HG03469 (cell line): Measurements from ENCODE around the gene FLG.
"Not testable (repeated sequence)": the region's sequence is repeated elsewhere in the genome, so short reads cannot be mapped to it uniquely, and the experiment has no call there.

Experiments used
- ATAC-seq: cut with Tn5 transposase; IDR thresholded peaks from one replicate; pipeline ENCODE4 v1.9.1; 2021; ENCODE audit warnings: mild to moderate bottlenecking, moderate library complexity, moderate number of reproducible peaks; ENCODE audit not compliant: unreplicated experiment

FLG gene

GRCh38 chr1:152325111-152325510 is at the start of gene FLG:
Gene FLG (minus strand): TSS chr1:152325239. CDS start chr1:152315456, 9,783 bp downstream.
- no peak for ATAC-seq

DNA sequence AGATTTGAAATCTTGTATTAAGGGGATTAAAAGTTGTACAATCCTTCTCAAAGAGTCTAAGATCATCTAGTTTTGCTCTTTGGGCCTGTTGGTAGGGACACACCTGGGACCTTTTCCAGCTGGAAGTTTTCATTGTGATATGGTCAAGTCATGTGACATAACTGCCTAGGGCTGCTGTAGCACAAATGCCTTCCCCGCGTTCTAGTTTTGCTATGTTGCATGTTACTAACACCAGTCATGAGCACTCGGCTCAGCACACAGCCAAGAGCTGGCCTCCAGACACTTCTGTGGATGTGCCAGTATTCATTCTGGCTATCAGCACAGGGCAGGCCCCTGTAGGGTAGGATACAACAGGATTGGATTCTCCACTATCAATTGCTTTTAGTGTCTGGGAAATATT is 49.4 kb upstream of the FLG start:
- ATAC-seq = no peak

GRCh38 chr1:152372672-152373071 is 47.6 kb upstream of the FLG start:
- ATAC-seq = no peak

DNA sequence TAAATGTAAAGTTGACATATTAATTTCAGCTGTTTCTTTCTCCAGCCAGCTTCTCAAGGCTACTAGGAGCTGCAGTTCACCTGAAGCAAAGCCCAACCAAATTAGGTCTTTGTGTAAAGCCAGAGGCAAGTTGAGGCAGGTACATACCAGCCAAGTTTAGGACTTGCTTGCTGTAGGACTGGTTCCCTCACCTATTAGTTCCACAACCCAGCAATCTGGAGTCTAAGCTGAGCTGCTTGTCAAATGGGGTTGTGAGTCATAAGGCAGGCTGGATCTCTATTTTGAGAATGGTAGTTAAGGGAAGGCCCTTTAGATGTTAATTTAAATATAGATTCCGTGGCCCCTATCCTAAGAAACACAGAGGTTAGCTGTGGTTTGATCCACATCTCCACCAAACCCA is 42.4 kb upstream of the FLG start:
- no peak for ATAC-seq

DNA sequence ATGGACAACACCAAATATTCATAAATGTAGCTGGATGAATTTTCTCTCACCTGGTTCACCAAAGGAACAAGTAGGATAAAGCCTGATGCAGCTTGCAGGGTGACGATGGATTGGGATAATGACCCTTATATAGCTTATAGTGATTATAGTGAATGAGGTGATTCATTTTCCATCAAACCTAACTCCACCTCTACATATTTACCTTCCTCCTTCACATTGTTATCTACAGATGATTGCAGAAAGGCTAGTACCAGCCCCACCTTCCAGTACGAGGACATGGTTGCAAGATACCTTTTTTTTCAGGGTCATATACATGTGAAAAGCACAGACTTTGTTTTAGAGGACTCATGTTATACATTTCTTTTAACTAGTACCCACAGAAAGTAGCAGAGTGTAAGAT is 34.9 kb upstream of the FLG start, which contains the start of gene FLG2:
FLG2 (minus strand) TSS at position 101 of the 400 bp plus-strand sequence. CDS start 1,122 bp downstream, outside the sequence.
- ATAC-seq = no peak

- no peak for ATAC-seq
These were observed 31.7 kb upstream of the FLG start for GRCh38 chr1:152356736-152357135.

DNA sequence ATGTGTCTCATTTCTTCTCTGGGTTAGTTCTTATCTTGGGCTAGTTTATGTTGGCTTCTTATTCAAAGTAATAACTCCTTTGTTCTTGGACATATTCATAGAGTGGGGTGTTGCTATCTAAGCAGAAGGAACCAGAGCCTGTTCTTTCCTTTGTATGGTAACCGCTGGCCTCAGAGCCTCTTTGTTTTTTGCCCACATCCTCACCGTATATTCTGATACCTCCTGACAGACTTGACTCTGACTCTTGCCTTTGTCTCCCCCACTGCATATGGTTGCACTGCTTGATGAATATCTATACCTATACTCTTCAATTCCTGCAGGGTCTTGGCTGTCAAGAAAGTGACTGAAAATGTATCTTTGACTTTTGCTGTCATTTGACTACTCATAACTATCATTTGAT is 24.6 kb upstream of the FLG start:
- no peak for ATAC-seq

GRCh38 chr1:152348447-152348846 is 23.4 kb upstream of the FLG start:
- no peak for ATAC-seq

DNA sequence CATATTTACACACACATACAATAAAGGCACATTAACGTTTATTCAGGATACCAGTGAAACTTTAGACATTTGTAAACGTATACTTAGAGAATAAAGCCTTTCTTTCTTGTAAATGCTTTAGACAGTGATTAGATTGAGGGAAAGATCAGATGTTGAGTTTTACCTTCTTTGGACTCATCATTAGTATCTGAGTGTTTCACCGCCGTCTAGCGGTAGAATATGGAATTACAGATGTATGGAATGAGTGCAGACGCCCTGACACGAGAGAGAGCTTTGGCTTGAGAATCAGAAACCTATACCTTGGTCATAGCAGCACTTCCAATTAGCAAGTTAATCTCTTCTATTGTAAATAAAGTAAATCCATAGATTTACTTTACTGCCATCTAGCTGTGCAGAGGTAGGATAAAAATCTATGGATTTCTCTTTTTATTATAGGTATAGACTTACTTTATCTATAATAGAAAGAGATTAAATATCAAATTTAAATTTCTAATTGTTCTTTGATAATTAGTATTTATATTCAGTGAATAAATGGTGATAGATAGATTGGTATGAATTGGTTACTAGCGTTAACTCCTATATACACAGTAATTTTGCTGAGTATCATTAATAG is 22.2 kb upstream of the FLG start:
- ATAC-seq = no peak

- no peak for ATAC-seq
These were observed 19.4 kb upstream of the FLG start for GRCh38 chr1:152344438-152344837.

- ATAC-seq = no peak
These were observed 18.0 kb upstream of the FLG start for GRCh38 chr1:152343006-152343405.

GRCh38 chr1:152335399-152335798 is 10.4 kb upstream of the FLG start:
- ATAC-seq = no peak

GRCh38 chr1:152328801-152329391 is 3.9 kb upstream of the FLG start:
- ATAC-seq = no peak

DNA sequence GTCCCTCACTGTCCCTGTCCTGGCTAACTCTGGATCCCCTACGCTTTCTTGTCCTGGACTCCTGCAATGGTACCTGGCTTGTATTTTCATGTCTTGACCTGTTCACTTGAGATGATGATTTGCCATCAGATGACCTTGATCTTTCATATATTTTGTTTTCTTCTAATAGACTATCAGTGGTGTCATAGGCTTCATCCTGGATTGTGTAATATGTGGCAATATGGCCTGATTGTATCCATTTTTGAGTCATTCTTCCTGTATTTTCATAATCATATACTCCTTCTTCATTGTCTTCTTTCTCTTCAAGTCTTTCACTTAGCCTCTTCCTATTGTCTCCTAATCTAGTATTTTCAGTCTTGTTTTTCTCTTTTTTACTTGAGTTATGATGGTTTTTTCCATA is 11.1 kb downstream of the FLG start:
- no peak for ATAC-seq

DNA sequence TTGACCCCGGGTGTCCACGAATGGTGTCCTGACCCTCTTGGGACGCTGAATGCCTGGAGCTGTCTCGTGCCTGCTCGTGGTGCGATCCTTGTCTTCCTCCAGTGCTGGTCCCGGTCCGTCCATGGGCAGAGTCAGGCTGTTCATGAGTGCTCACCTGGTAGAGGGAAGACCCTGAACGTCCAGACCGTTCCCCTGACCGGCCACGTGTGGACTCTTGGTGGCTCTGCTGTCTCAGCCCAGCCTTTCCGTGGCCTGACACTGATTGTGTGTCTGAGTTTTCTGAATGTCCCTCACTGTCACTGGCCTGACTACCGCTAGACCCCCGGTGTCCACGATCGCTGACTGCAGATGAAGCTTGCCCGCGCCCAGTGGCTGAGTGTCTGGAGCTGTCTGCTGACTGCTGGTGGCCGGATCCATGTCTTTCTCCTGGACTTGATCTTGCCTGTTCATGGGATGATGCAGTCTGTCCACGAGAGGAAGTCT is 11.7 kb downstream of the FLG start:
- no peak for ATAC-seq

- not testable (repeated sequence) for ATAC-seq
These were observed 12.9 kb downstream of the FLG start for GRCh38 chr1:152312169-152312568.

- ATAC-seq = no peak
These were observed 15.1 kb downstream of the FLG start for GRCh38 chr1:152309955-152310354.

DNA sequence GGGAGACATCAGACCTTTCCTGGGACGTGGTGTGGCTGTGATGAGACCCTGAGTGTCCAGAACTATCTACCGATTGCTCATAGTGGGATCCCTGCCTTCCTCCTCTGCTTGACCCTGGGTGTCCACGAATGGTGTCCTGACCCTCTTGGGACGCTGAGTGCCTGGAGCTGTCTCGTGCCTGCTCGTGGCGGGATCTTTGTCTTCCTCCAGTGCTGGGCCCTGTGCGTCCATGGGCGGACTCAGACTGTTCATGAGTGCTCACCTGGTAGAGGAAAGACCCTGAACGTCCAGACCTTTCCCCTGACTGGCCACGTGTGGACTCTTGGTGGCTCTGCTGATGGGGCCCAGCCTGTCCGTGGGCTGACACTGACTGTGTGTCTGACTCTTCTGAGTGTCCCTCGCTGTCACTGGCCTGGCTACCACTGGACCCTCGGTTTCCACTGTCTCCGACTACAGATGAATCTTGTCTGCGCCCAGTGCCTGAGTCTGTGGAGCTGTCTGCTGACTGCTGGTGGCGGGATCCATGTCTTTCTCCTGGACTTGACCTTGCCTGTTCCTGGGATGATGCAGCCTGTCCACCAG is 15.6 kb downstream of the FLG start:
- ATAC-seq = not testable (repeated sequence)

DNA sequence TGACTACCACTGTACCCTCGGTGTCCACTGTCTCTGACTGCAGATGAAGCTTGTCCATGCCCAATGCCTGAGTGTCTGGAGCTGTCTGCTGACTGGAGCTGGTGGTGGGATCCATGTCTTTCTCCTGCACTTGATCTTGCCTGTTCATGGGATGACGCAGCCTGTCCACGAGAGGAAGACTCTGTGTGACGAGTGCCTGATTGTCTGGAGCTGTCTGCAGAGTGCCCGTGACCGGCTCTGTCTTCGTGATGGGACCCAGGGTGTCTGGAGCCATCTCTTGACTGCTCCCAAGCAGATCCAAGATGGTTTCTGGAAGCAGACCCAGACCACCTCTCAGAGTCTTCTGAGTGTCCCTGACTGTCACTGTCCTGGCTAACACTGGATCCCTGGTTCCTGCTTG is 16.3 kb downstream of the FLG start:
- ATAC-seq = not testable (repeated sequence)

- ATAC-seq = not testable (repeated sequence)
These were observed 17.1 kb downstream of the FLG start for GRCh38 chr1:152307970-152308369.

- not testable (repeated sequence) for ATAC-seq
These were observed 18.9 kb downstream of the FLG start for GRCh38 chr1:152306123-152306522.

GRCh38 chr1:152304773-152305172 is 20.3 kb downstream of the FLG start:
- not testable (repeated sequence) for ATAC-seq
